ENCODE data around the gene ITM2C.

The ITM2C gene

GRCh38 chr2:230890646-230891045, 25.9 kb downstream of the ITM2C start:
- Histone ChIP-seq H3K36me3 (ENCODE audit: control insufficient read depth, insufficient read depth, low read length) (no peaks in the 10 kb centered on the region), H3K9ac (ENCODE audit: low read depth, low read length) (no peak overlapping the region), H3K27me3 (ENCODE audit: control insufficient read depth, insufficient read depth, low read length) (no peaks in the 10 kb centered on the region), H3K4me3 (ENCODE audit: low read depth, low read length) (no peak overlapping the region), H3K4me1 (ENCODE audit: control insufficient read depth, insufficient read depth, low read length) (peaks cover 8% of the 10 kb centered on the region), H3K9me3 (ENCODE audit: control insufficient read depth, insufficient read depth, low read length) (no peaks in the 10 kb centered on the region)

- H3K27me3 ChIP-seq (ENCODE audit: control insufficient read depth, insufficient read depth, low read length), result no peaks in the 10 kb centered on the region
- no peaks in the 10 kb centered on the region for H3K9me3 ChIP-seq (ENCODE audit: control insufficient read depth, insufficient read depth, low read length)
- peaks cover 6% of the 10 kb centered on the region for H3K4me1 ChIP-seq (ENCODE audit: control insufficient read depth, insufficient read depth, low read length)
- no peak overlapping the region for H3K9ac ChIP-seq (ENCODE audit: low read depth, low read length)
- H3K36me3 ChIP-seq (ENCODE audit: control insufficient read depth, insufficient read depth, low read length), result no peaks in the 10 kb centered on the region
- H3K4me3 ChIP-seq (ENCODE audit: low read depth, low read length), result no peak overlapping the region
Observed at GRCh38 chr2:230891064-230891463, 26.3 kb downstream of the ITM2C start.

GRCh38 chr2:230891509-230891908, 26.8 kb downstream of the ITM2C start:
- H3K9ac ChIP-seq (ENCODE audit: low read depth, low read length), result no peak overlapping the region
- no peaks in the 10 kb centered on the region for H3K36me3 ChIP-seq (ENCODE audit: control insufficient read depth, insufficient read depth, low read length)
- H3K4me3 ChIP-seq (ENCODE audit: low read depth, low read length), result no peak overlapping the region
- no peaks in the 10 kb centered on the region for H3K27me3 ChIP-seq (ENCODE audit: control insufficient read depth, insufficient read depth, low read length)
- H3K9me3 ChIP-seq (ENCODE audit: control insufficient read depth, insufficient read depth, low read length), result no peaks in the 10 kb centered on the region
- H3K4me1 ChIP-seq (ENCODE audit: control insufficient read depth, insufficient read depth, low read length), result peaks cover 6% of the 10 kb centered on the region

GRCh38 chr2:230893338-230893737, 28.6 kb downstream of the ITM2C start:
- no peak overlapping the region for H3K9ac ChIP-seq (ENCODE audit: low read depth, low read length)
- H3K9me3 ChIP-seq (ENCODE audit: control insufficient read depth, insufficient read depth, low read length), result no peaks in the 10 kb centered on the region
- no peak overlapping the region for H3K4me3 ChIP-seq (ENCODE audit: low read depth, low read length)
- H3K4me1 ChIP-seq (ENCODE audit: control insufficient read depth, insufficient read depth, low read length), result peaks cover 6% of the 10 kb centered on the region
- no peaks in the 10 kb centered on the region for H3K36me3 ChIP-seq (ENCODE audit: control insufficient read depth, insufficient read depth, low read length)
- no peaks in the 10 kb centered on the region for H3K27me3 ChIP-seq (ENCODE audit: control insufficient read depth, insufficient read depth, low read length)

GRCh38 chr2:230893841-230894781, 29.4 kb downstream of the ITM2C start:
- Histone ChIP-seq H3K9ac (ENCODE audit: low read depth, low read length) (no peak overlapping the region), H3K36me3 (ENCODE audit: control insufficient read depth, insufficient read depth, low read length) (no peaks in the 10 kb centered on the region), H3K4me3 (ENCODE audit: low read depth, low read length) (no peak overlapping the region), H3K4me1 (ENCODE audit: control insufficient read depth, insufficient read depth, low read length) (peaks cover 8% of the 10 kb centered on the region), H3K27me3 (ENCODE audit: control insufficient read depth, insufficient read depth, low read length) (no peaks in the 10 kb centered on the region), H3K9me3 (ENCODE audit: control insufficient read depth, insufficient read depth, low read length) (no peaks in the 10 kb centered on the region)

- Histone ChIP-seq H3K4me1 (ENCODE audit: control insufficient read depth, insufficient read depth, low read length) (peaks cover 9% of the 10 kb centered on the region), H3K9me3 (ENCODE audit: control insufficient read depth, insufficient read depth, low read length) (no peaks in the 10 kb centered on the region), H3K27me3 (ENCODE audit: control insufficient read depth, insufficient read depth, low read length) (no peaks in the 10 kb centered on the region)
Observed at GRCh38 chr2:230895536-230896345, 31.0 kb downstream of the ITM2C start.

GRCh38 chr2:230896346-230897115, 31.8 kb downstream of the ITM2C start:
- H3K9me3 ChIP-seq (ENCODE audit: control insufficient read depth, insufficient read depth, low read length), result no peaks in the 10 kb centered on the region
- H3K36me3 ChIP-seq (ENCODE audit: control insufficient read depth, insufficient read depth, low read length), result no peaks in the 10 kb centered on the region
- no peaks in the 10 kb centered on the region for H3K27me3 ChIP-seq (ENCODE audit: control insufficient read depth, insufficient read depth, low read length)
- no peak overlapping the region for H3K9ac ChIP-seq (ENCODE audit: low read depth, low read length)
- peaks cover 9% of the 10 kb centered on the region for H3K4me1 ChIP-seq (ENCODE audit: control insufficient read depth, insufficient read depth, low read length)
- H3K4me3 ChIP-seq (ENCODE audit: low read depth, low read length), result no peak overlapping the region

More at GRCh38 chr2:230895536-230896345, 31.0 kb downstream of the ITM2C start:
- no peaks in the 10 kb centered on the region for H3K36me3 ChIP-seq (ENCODE audit: control insufficient read depth, insufficient read depth, low read length)
- no peak overlapping the region for H3K9ac ChIP-seq (ENCODE audit: low read depth, low read length)
- no peak overlapping the region for H3K4me3 ChIP-seq (ENCODE audit: low read depth, low read length)

- no peaks in the 10 kb centered on the region for H3K9me3 ChIP-seq (ENCODE audit: control insufficient read depth, insufficient read depth, low read length)
- no peaks in the 10 kb centered on the region for H3K27me3 ChIP-seq (ENCODE audit: control insufficient read depth, insufficient read depth, low read length)
- H3K36me3 ChIP-seq (ENCODE audit: control insufficient read depth, insufficient read depth, low read length), result no peaks in the 10 kb centered on the region
- peaks cover 15% of the 10 kb centered on the region for H3K4me1 ChIP-seq (ENCODE audit: control insufficient read depth, insufficient read depth, low read length)
- H3K4me3 ChIP-seq (ENCODE audit: low read depth, low read length), result no peak overlapping the region
- H3K9ac ChIP-seq (ENCODE audit: low read depth, low read length), result no peak overlapping the region
Observed at GRCh38 chr2:230898016-230898712, 33.4 kb downstream of the ITM2C start.

- H3K36me3 ChIP-seq (ENCODE audit: control insufficient read depth, insufficient read depth, low read length), result no peaks in the 10 kb centered on the region
- no peak overlapping the region for H3K4me3 ChIP-seq (ENCODE audit: low read depth, low read length)
- no peak overlapping the region for H3K9ac ChIP-seq (ENCODE audit: low read depth, low read length)
- no peaks in the 10 kb centered on the region for H3K9me3 ChIP-seq (ENCODE audit: control insufficient read depth, insufficient read depth, low read length)
- H3K27me3 ChIP-seq (ENCODE audit: control insufficient read depth, insufficient read depth, low read length), result no peaks in the 10 kb centered on the region
- peaks cover 14% of the 10 kb centered on the region for H3K4me1 ChIP-seq (ENCODE audit: control insufficient read depth, insufficient read depth, low read length)
Observed at GRCh38 chr2:230898713-230899091, 34.0 kb downstream of the ITM2C start.

- Histone ChIP-seq H3K4me3 (ENCODE audit: low read depth, low read length) (no peak overlapping the region), H3K36me3 (ENCODE audit: control insufficient read depth, insufficient read depth, low read length) (no peaks in the 10 kb centered on the region), H3K9me3 (ENCODE audit: control insufficient read depth, insufficient read depth, low read length) (no peaks in the 10 kb centered on the region), H3K4me1 (ENCODE audit: control insufficient read depth, insufficient read depth, low read length) (peaks cover 12% of the 10 kb centered on the region), H3K9ac (ENCODE audit: low read depth, low read length) (no peak overlapping the region), H3K27me3 (ENCODE audit: control insufficient read depth, insufficient read depth, low read length) (peaks cover 3% of the 10 kb centered on the region)
Observed at GRCh38 chr2:230899287-230899686, 34.5 kb downstream of the ITM2C start.

GRCh38 chr2:230899786-230900185, 35.0 kb downstream of the ITM2C start:
- no peak overlapping the region for H3K4me3 ChIP-seq (ENCODE audit: low read depth, low read length)
- H3K9ac ChIP-seq (ENCODE audit: low read depth, low read length), result no peak overlapping the region
- no peaks in the 10 kb centered on the region for H3K36me3 ChIP-seq (ENCODE audit: control insufficient read depth, insufficient read depth, low read length)
- peaks cover 13% of the 10 kb centered on the region for H3K4me1 ChIP-seq (ENCODE audit: control insufficient read depth, insufficient read depth, low read length)
- H3K9me3 ChIP-seq (ENCODE audit: control insufficient read depth, insufficient read depth, low read length), result no peaks in the 10 kb centered on the region
- H3K27me3 ChIP-seq (ENCODE audit: control insufficient read depth, insufficient read depth, low read length), result peaks cover 6% of the 10 kb centered on the region

Data from iPS-15b (cell line).